ENCODE data around the gene BRSK1.

Gene BRSK1

GRCh38 chr19:55341595-55342531 lies 58.1 kb downstream of the BRSK1 start:
- Histone ChIP-seq H3K4me3 (ENCODE audit: low read length) (peak overlapping the region; percentile 99), H3K4me2 (ENCODE audit: low read length) (peak overlapping the region; percentile 92)

DNA sequence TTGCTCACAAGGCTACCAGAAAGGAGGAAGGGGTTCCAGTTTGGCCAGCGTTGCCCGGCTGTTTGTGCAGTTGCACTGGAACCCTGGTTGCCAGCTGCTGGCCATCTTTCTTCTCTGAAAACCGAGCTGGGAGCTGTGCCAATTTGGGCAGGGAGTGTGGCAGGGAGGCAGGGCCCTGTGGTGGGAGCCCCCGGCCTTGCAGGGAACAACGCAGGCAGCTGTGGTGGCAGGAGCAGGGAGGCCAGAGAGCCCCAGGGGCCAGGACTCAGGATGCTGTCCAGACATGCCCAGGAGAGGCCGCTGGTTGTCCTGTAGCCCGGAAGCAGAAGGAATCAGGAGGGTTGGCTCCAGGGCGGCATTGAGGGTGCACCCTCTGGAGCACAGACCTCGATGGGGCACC lies 60.6 kb downstream of the BRSK1 start:
- Histone ChIP-seq H3K27ac (ENCODE audit: low read depth, low read length) (no peak overlapping the region), H3K36me3 (ENCODE audit: control insufficient read depth, low read length) (peaks cover 16% of the 10 kb centered on the region), H3K4me3 (ENCODE audit: low read length) (no peak overlapping the region), H3F3A (ENCODE audit: control insufficient read depth, insufficient read depth) (no peaks in the 10 kb centered on the region), H3K4me1 (ENCODE audit: control insufficient read depth, low read length) (peaks cover 14% of the 10 kb centered on the region), H4K20me1 (ENCODE audit: control insufficient read depth, insufficient read depth, low read depth, low read length) (0 out of 2 replicates have a peak, but pooled peaks cover 3% of the 10 kb centered on the region), H3K79me2 (ENCODE audit: control insufficient read depth, low read length) (peaks cover 18% of the 10 kb centered on the region), H3K27me3 (ENCODE audit: control insufficient read depth, low read length) (no peaks in the 10 kb centered on the region), H3K9me2 (replicated peaks; ENCODE audit: control insufficient read depth, low read length) (no peaks in the 10 kb centered on the region), H3K4me2 (ENCODE audit: low read length) (no peak overlapping the region), H3K9me3 (ENCODE audit: control insufficient read depth, insufficient read depth, low read length) (no peaks in the 10 kb centered on the region)
- TF ChIP-seq, protein P1, sequence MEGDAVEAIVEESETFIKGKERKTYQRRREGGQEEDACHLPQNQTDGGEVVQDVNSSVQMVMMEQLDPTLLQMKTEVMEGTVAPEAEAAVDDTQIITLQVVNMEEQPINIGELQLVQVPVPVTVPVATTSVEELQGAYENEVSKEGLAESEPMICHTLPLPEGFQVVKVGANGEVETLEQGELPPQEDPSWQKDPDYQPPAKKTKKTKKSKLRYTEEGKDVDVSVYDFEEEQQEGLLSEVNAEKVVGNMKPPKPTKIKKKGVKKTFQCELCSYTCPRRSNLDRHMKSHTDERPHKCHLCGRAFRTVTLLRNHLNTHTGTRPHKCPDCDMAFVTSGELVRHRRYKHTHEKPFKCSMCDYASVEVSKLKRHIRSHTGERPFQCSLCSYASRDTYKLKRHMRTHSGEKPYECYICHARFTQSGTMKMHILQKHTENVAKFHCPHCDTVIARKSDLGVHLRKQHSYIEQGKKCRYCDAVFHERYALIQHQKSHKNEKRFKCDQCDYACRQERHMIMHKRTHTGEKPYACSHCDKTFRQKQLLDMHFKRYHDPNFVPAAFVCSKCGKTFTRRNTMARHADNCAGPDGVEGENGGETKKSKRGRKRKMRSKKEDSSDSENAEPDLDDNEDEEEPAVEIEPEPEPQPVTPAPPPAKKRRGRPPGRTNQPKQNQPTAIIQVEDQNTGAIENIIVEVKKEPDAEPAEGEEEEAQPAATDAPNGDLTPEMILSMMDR (IDR thresholded peaks at IDR 0.05; ENCODE audit: low read depth, low read length, poor library complexity, severe bottlenecking): no peak
- TF ChIP-seq EZH2phosphoT487 (IDR thresholded peaks at IDR 0.05; ENCODE audit: borderline replicate concordance, low read length): no peak

More at GRCh38 chr19:55341595-55342531, 58.1 kb downstream of the BRSK1 start:
- peaks cover 16% of the 10 kb centered on the region for H3K36me3 ChIP-seq (ENCODE audit: control insufficient read depth, low read length)
- no peaks in the 10 kb centered on the region for H3K9me2 ChIP-seq (replicated peaks; ENCODE audit: control insufficient read depth, low read length)
- peaks cover 23% of the 10 kb centered on the region for H3K4me1 ChIP-seq (ENCODE audit: control insufficient read depth, low read length)
- no peak overlapping the region for H3K27ac ChIP-seq (ENCODE audit: low read depth, low read length)
- no peak for TF ChIP-seq EZH2phosphoT487 (IDR thresholded peaks at IDR 0.05; ENCODE audit: borderline replicate concordance, low read length)
- TF ChIP-seq, protein P1 (IDR thresholded peaks at IDR 0.05; ENCODE audit: low read depth, low read length, poor library complexity, severe bottlenecking): no peak
- H3F3A ChIP-seq (ENCODE audit: control insufficient read depth, insufficient read depth): no peaks in the 10 kb centered on the region
- H4K20me1 ChIP-seq (ENCODE audit: control insufficient read depth, insufficient read depth, low read depth, low read length): 0 out of 2 replicates have a peak, but pooled peaks cover 3% of the 10 kb centered on the region
- peaks cover 18% of the 10 kb centered on the region for H3K79me2 ChIP-seq (ENCODE audit: control insufficient read depth, low read length)
- H3K27me3 ChIP-seq (ENCODE audit: control insufficient read depth, low read length): peaks cover 5% of the 10 kb centered on the region
- no peaks in the 10 kb centered on the region for H3K9me3 ChIP-seq (ENCODE audit: control insufficient read depth, insufficient read depth, low read length)

- Histone ChIP-seq H3K4me1 (ENCODE audit: control insufficient read depth, low read length) (peaks cover 14% of the 10 kb centered on the region), H3K4me2 (ENCODE audit: low read length) (no peak overlapping the region), H3K9me3 (ENCODE audit: control insufficient read depth, insufficient read depth, low read length) (no peaks in the 10 kb centered on the region), H3K4me3 (ENCODE audit: low read length) (no peak overlapping the region), H3K36me3 (ENCODE audit: control insufficient read depth, low read length) (peaks cover 16% of the 10 kb centered on the region), H3K9me2 (replicated peaks; ENCODE audit: control insufficient read depth, low read length) (no peaks in the 10 kb centered on the region), H3F3A (ENCODE audit: control insufficient read depth, insufficient read depth) (no peaks in the 10 kb centered on the region), H3K27ac (ENCODE audit: low read depth, low read length) (no peak overlapping the region), H3K27me3 (ENCODE audit: control insufficient read depth, low read length) (no peaks in the 10 kb centered on the region), H4K20me1 (ENCODE audit: control insufficient read depth, insufficient read depth, low read depth, low read length) (0 out of 2 replicates have a peak, but pooled peaks cover 3% of the 10 kb centered on the region), H3K79me2 (ENCODE audit: control insufficient read depth, low read length) (peaks cover 16% of the 10 kb centered on the region)
- no peak for TF ChIP-seq EZH2phosphoT487 (IDR thresholded peaks at IDR 0.05; ENCODE audit: borderline replicate concordance, low read length)
- TF ChIP-seq, protein P1 (IDR thresholded peaks at IDR 0.05; ENCODE audit: low read depth, low read length, poor library complexity, severe bottlenecking): no peak
These were observed 61.5 kb downstream of the BRSK1 start for GRCh38 chr19:55345101-55345817.

All from DOHH2 (cell line).